ENCODE data around the gene LIMS2.
A peak's percentile ranks its signal among the peaks of the same experiment; 100 is the strongest.

The LIMS2 gene

GRCh38 chr2:127635380-127636237 lies 39.7 kb downstream of the LIMS2 start:
- DNase-seq, result no peak

GRCh38 chr2:127634626-127635379 lies 40.5 kb downstream of the LIMS2 start:
- DNase-seq, result no peak

- DNase-seq, result peak in 2 of 56 donors; percentile 32 to 36
Measured at GRCh38 chr2:127634066-127634617, 41.2 kb downstream of the LIMS2 start.

GRCh38 chr2:127633556-127634065 lies 41.7 kb downstream of the LIMS2 start:
- no peak for DNase-seq

- no peak for DNase-seq
Measured at GRCh38 chr2:127632592-127633489, 42.5 kb downstream of the LIMS2 start.

GRCh38 chr2:127631997-127632581 lies 43.2 kb downstream of the LIMS2 start:
- DNase-seq, result no peak

- no peak for DNase-seq
Measured at GRCh38 chr2:127631541-127631996, 43.8 kb downstream of the LIMS2 start.

GRCh38 chr2:127630864-127631540 lies 44.3 kb downstream of the LIMS2 start:
- DNase-seq, result no peak

- DNase-seq, result no peak
Measured at GRCh38 chr2:127630096-127630863, 45.0 kb downstream of the LIMS2 start.

- no peak for DNase-seq
Measured at GRCh38 chr2:127629637-127630036, 45.7 kb downstream of the LIMS2 start.

- DNase-seq, result no peak
Measured at GRCh38 chr2:127628767-127629614, 46.3 kb downstream of the LIMS2 start.

- DNase-seq, result no peak
Measured at GRCh38 chr2:127627740-127628571, 47.4 kb downstream of the LIMS2 start.

- no peak for DNase-seq
Measured at GRCh38 chr2:127626917-127627739, 48.2 kb downstream of the LIMS2 start.

- DNase-seq, result no peak
Measured at GRCh38 chr2:127626175-127626574, 49.2 kb downstream of the LIMS2 start.

GRCh38 chr2:127625572-127625951 lies 49.8 kb downstream of the LIMS2 start:
- DNase-seq, result no peak

Measured in nucleus accumbens (tissue), 56 donors.